SW 1271 (cell line): ENCODE results near the gene AMIGO2.
"Not testable (repeated sequence)": the region's sequence is repeated elsewhere in the genome, so short reads cannot be mapped to it uniquely, and the experiment has no call there.

Experiments used
- DNase-seq, 2 experiments: peaks; one replicate each; lab custom pipeline; 2025; lab: John Stamatoyannopoulos, UW

AMIGO2 gene

GRCh38 chr12:47073951-47074350 lies 5.8 kb downstream of the AMIGO2 start:
- DNase-seq, result no peak

- DNase-seq, result peak in 1 of 2 experiments; percentile 35
Observed at GRCh38 chr12:47071241-47071852, 8.4 kb downstream of the AMIGO2 start.

- DNase-seq, result no peak
Observed at GRCh38 chr12:47070310-47070709, 9.4 kb downstream of the AMIGO2 start.

GRCh38 chr12:47068539-47068938 lies 11.2 kb downstream of the AMIGO2 start:
- no peak for DNase-seq

GRCh38 chr12:47067771-47068431 lies 11.9 kb downstream of the AMIGO2 start:
- DNase-seq, result no peak

- no peak for DNase-seq
Observed at GRCh38 chr12:47067176-47067575, 12.6 kb downstream of the AMIGO2 start.

GRCh38 chr12:47066278-47067025 lies 13.3 kb downstream of the AMIGO2 start:
- no peak for DNase-seq

GRCh38 chr12:47065546-47065945 lies 14.2 kb downstream of the AMIGO2 start:
- DNase-seq, result no peak

GRCh38 chr12:47058640-47059039 lies 21.1 kb downstream of the AMIGO2 start:
- DNase-seq, result not testable (repeated sequence)

- not testable (repeated sequence) for DNase-seq
Observed at GRCh38 chr12:47056944-47057343, 22.8 kb downstream of the AMIGO2 start.

GRCh38 chr12:47055856-47056255 lies 23.9 kb downstream of the AMIGO2 start:
- not testable (repeated sequence) for DNase-seq

GRCh38 chr12:47054659-47055058 lies 25.1 kb downstream of the AMIGO2 start:
- no peak for DNase-seq

GRCh38 chr12:47053961-47054360 lies 25.8 kb downstream of the AMIGO2 start:
- DNase-seq, result no peak

GRCh38 chr12:47052274-47052673 lies 27.5 kb downstream of the AMIGO2 start:
- no peak for DNase-seq

- DNase-seq, result not testable (repeated sequence)
Observed at GRCh38 chr12:47051291-47051690, 28.5 kb downstream of the AMIGO2 start.

GRCh38 chr12:47048541-47048940 lies 31.2 kb downstream of the AMIGO2 start:
- no peak for DNase-seq

GRCh38 chr12:47041327-47041726 lies 38.4 kb downstream of the AMIGO2 start:
- DNase-seq, result no peak

GRCh38 chr12:47039756-47040155 lies 40.0 kb downstream of the AMIGO2 start:
- no peak for DNase-seq

- DNase-seq, result no peak
Observed at GRCh38 chr12:47039079-47039478, 40.7 kb downstream of the AMIGO2 start.

- no peak for DNase-seq
Observed at GRCh38 chr12:47038270-47038748, 41.5 kb downstream of the AMIGO2 start.

GRCh38 chr12:47035484-47035883 lies 44.3 kb downstream of the AMIGO2 start:
- DNase-seq, result no peak

- DNase-seq, result no peak
Observed at GRCh38 chr12:47034661-47035060, 45.1 kb downstream of the AMIGO2 start.
